G401 (cell line): Measurements from ENCODE around the gene MAP3K14. TPM values are rescaled to one million over a fixed set of nuclear protein-coding genes. Genes with fewer than 3 reads are reported as not detected.

Source experiments
- DNase-seq: peaks from one replicate; pipeline ENCODE4 v3.0.0-alpha.2; 2015; ENCODE audit warnings: low spot score
- in situ Hi-C: cut with HindIII; loops from 2 replicates; pipeline ENCODE4 v1.10.0; 2016; ENCODE audit warnings: low sequenced_read_pairs, mixed read lengths
- total RNA-seq: library from RNA; depleted of rRNA; stranded (reverse); fragments of >200 nt; shearing (Covaris generic); gene quantifications from 2 replicates; pipeline ENCODE4 v1.2.3, GENCODE V29; 2014

MAP3K14 gene
- total RNA-seq, 1 experiment from 2014 or later = 17.8 TPM

GRCh38 chr17:45230787-45231480 is 85.9 kb downstream of the MAP3K14 start:
- in situ Hi-C loops = no loop called here
- DNase-seq = no peak

DNA sequence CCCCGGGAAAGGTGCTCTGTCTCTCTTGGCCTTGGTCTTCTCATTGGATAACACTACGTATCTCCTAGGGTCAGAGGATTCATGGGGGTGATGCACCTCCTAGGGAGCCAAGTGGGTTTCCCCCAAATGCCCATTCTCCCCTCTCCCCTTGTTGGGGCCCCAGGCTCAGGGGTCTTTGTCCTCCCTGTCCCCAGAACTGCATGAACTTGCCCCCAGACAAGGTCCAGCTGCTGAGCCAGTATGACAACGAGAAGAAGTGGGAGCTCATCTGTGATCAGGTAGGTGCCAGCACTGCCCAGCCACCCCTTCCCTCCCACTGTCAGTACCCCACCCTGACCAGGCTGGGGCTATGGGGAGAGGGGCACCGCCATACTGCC is 86.4 kb downstream of the MAP3K14 start:
- in situ Hi-C loops = no loop called here
- DNase-seq = no peak

DNA sequence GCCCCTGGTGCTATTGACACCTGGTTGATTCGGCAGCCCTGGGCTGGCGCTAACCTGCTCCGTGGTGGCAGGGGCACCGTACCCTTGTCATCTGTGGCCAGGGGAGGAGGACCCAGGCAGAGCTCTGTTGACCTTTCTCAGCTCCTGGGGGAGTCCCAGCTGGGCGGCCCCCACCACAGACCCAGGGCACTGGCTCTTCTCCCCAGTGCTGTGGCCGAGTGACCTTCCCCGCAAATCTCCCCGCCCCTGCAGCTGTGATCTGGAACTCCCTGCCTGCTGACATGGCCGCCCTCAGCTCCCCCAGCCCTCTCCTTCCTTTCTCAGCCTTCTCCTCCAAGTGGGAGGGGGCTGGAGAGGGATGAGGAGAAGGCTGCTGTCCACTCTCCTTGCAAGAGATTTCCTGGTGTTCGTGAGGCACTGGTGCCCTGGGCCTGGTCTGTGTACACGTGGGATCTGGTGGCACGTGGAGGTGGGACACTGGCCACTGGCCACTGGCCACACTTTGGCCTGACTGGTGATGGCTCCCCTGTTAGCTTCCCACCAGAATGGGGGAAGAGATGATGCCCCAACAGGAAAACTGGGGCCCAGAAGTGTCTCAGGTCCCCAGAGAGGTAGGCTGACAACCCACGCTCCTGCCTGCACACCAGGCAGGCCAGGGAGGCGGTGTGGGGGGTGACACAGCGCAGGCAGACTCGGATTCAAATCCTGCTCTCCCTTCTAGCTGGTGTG is 87.0 kb downstream of the MAP3K14 start:
- in situ Hi-C loops = no loop called here
- no peak for DNase-seq

- in situ Hi-C loops = no loop called here
- no peak for DNase-seq
Measured at GRCh38 chr17:45228763-45229539, 87.9 kb downstream of the MAP3K14 start.

GRCh38 chr17:45227926-45228762 is 88.7 kb downstream of the MAP3K14 start:
- in situ Hi-C loops = no loop called here
- no peak for DNase-seq

- peak; percentile 7 for DNase-seq
- in situ Hi-C loops = no loop called here
Measured at GRCh38 chr17:45227101-45227925, 89.5 kb downstream of the MAP3K14 start.

DNA sequence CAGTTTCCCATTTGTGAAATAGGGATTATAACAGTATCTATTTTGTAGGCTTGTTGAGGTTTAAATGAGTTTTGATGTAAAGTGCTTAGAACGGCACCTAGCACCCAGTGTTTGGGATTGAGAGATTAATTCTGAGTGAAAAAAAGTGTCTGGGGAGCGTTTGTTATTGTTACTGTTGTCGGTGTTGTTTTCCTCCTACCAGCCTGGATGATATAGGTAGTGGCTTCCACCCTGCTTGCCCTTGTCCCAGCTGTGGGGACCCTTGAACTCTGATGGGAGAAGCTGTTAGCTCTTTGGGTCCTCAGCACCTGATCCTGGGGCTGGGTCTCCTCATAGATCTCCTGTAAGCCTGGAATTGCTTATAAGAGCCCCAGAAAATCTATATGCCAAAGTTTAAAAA is 90.2 kb downstream of the MAP3K14 start:
- in situ Hi-C loops = no loop called here
- DNase-seq = no peak

DNA sequence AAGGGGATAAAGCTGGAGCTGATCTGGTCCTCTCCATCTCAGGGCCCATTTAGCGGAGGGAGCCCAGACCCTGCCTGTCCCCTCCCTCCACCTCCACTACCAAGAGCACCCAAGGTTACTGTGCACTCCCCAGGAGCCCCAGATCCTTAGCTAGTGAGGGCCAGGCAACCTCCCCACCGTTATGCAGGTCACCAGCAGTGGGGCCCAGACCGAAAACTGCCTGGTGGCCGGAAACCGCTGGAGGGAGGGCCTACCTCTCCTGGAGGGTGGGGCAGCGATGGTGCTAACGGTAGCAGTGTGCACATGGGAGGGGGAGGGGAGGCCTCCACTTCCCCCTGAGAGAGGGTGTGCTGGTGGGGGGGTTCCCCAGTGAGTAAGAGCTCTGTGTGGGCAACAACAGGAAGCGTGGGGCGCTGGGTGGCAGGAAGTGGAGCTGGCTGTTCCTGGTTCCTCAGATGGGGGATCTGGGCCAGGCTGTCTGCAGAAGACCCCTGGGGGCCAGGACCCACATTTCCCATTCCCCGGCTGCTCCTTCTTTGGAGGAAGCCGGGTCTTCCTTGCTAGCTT is 90.8 kb downstream of the MAP3K14 start:
- DNase-seq = peak; percentile 1
- in situ Hi-C loops = no loop called here

- in situ Hi-C loops = no loop called here
- peak; percentile 6 for DNase-seq
Measured at GRCh38 chr17:45225051-45225700, 91.6 kb downstream of the MAP3K14 start.

GRCh38 chr17:45224671-45225050 is 92.2 kb downstream of the MAP3K14 start:
- in situ Hi-C loops = no loop called here
- DNase-seq = peak; percentile 6

GRCh38 chr17:45223539-45224528 is 93.0 kb downstream of the MAP3K14 start:
- in situ Hi-C loops = no loop called here
- peak; percentile 1 for DNase-seq

DNA sequence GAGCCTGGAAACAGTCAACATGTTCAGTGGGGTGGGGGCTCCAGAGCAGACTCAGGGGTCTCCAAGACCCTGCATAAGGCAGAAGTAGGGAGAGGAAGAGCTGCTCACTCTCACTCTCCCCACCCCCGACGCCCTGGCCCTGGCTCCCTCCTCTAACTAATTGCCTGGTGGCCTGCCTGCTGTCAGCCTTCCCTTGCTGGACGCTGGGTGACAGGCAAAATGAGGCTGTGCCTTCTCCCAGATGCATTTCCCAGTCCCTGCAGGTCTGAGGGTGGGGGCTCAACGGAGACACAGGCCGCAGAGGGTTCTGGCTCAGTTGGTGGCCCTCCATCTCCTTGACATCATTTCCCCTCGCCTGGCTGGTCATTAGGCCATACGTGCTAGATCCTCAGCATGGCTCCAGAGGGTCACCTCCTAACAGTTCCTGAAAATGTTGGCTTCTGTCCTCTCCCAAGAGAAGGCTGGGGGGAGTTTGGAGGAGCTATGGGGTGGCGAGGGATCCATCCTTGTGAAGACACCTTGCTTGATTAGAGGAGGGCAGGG is 93.8 kb downstream of the MAP3K14 start:
- in situ Hi-C loops = no loop called here
- DNase-seq = peak; percentile 49

- no peak for DNase-seq
- in situ Hi-C loops = no loop called here
Measured at GRCh38 chr17:45222289-45222995, 94.4 kb downstream of the MAP3K14 start.

DNA sequence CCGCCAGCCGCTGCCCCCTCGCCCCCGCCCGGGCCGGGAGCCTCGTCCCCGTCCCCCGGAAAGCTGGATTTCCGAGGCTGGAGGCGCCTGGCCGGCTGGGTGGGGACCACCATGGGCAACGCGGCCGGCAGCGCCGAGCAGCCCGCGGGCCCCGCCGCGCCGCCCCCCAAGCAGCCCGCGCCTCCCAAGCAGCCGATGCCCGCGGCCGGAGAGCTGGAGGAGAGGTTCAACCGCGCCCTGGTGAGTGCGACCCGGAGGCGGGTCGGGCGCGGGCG is 94.9 kb downstream of the MAP3K14 start:
- in situ Hi-C loops = no loop called here
- no peak for DNase-seq

- in situ Hi-C loops = no loop called here
- peak; percentile 45 for DNase-seq
Measured at GRCh38 chr17:45221081-45222013, 95.5 kb downstream of the MAP3K14 start, which contains the start of gene FMNL1. FMNL1 (plus strand) TSS chr17:45221885; CDS start chr17:45222125, 240 bp downstream.
